GM21619 (cell line): ENCODE measurements around the gene CFC1B.
"Not testable (repeated sequence)": the region's sequence is repeated elsewhere in the genome, so short reads cannot be mapped to it uniquely, and the experiment has no call there.

Experiments used
- ATAC-seq: cut with Tn5 transposase; IDR thresholded peaks from one replicate; pipeline ENCODE4 v1.9.1; 2021; ENCODE audit not compliant: unreplicated experiment

CFC1B gene

GRCh38 chr2:130556441-130556840, 35.4 kb downstream of the CFC1B start:
- ATAC-seq: not testable (repeated sequence)

GRCh38 chr2:130566165-130566564, 45.1 kb downstream of the CFC1B start:
- not testable (repeated sequence) for ATAC-seq

- not testable (repeated sequence) for ATAC-seq
Observed at GRCh38 chr2:130571929-130572328, 50.9 kb downstream of the CFC1B start.

GRCh38 chr2:130574230-130574629, 53.2 kb downstream of the CFC1B start:
- not testable (repeated sequence) for ATAC-seq

GRCh38 chr2:130576209-130576784, 55.3 kb downstream of the CFC1B start:
- ATAC-seq: not testable (repeated sequence)

GRCh38 chr2:130577559-130577958, 56.5 kb downstream of the CFC1B start:
- ATAC-seq: not testable (repeated sequence)
